Choroid plexus epithelial cell (primary cell): ENCODE measurements around the gene PCP2.

ENCODE experiments used
- DNase-seq: peaks from one replicate; pipeline ENCODE4 v3.0.0-alpha.2; 2010; ENCODE audit warnings: low read depth
- H3K4me3 ChIP-seq: 2 replicates; pipeline ENCODE4 v1.5.1; 2011; ENCODE audit warnings: low read depth, mild to moderate bottlenecking, control low read depth, low read length, moderate library complexity
- CTCF ChIP-seq: conservative IDR thresholded peaks from 2 replicates; pipeline ENCODE4 v1.5.1; 2011; ENCODE audit warnings: low read depth, mild to moderate bottlenecking, control low read depth, inconsistent platforms, low read length, moderate library complexity

The PCP2 gene

DNA sequence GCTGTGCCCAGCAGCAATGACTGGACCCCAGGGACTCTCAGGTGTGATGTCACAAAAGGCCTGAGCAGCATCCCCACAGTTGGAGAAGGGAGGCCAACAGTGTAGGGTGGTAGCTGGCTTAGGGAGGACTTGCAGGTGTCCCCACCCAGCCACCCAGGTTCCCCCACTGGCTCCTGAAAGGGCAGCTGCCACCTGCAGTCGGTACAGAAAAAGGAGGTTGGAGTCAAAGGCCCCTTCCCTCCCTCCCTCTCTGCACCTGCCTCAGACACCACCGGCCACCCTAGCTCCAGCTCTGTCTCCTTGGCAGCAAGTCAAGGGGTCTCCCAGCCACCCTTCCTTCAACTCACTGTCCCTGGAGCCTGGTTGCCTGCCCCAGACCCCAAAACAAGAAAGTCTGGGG, at the start of gene PCP2:
PCP2 (minus strand) TSS at position 22 of the 400 bp plus-strand sequence. CDS start 262 bp downstream, outside the sequence.
- no peak for TF ChIP-seq CTCF
- DNase-seq, result no peak
- H3K4me3 ChIP-seq, result no peak within 1 kb of the TSS

- no peak for DNase-seq
- no peak for TF ChIP-seq CTCF
- H3K4me3 ChIP-seq, result peak overlapping the region; percentile 95
Measured at GRCh38 chr19:7682175-7682855, 48.8 kb upstream of the PCP2 start.

DNA sequence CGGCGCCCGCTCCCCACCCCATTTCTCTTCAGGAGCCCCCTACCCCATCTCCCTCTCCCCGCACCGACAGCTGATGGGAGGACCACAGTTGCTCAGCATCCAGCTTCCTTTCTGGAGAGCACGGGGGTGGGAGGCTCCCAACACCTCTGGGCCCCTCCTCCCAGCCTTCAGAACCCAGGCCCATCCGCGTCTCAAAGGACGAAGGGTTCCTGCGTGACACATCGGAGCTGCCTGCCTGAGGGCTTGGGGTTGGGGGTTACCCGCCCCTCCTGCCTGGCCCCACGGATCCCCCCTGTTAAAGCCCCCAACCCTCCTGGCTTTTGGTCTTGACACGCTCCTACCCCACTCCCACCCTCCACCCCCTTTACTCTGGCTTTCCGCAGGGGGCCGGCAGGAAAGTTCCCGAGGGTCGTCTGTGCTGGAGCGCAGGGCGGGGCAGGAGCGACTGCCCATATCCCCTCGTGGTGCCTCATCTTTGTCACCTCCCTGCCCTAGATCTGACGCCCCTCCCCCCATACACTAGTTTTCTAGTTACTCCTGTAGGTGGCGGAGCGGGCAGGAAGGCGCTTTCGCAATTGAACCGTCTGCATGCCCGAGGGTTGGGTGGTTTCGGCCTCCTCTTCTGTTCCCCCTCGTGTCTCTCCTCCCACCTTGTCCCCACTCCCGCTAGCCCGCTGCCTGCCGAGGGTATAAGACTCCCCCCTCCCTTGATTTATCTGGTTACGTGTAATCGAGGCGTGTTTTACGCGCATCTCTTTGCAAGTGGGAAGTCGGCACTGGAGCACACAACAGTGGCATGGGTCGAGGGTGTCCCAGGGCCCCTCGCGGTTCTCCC, 48.0 kb upstream of the PCP2 start:
- peak; percentile 79 for DNase-seq
- H3K4me3 ChIP-seq, result peak overlapping the region; percentile 95
- TF ChIP-seq CTCF, result peak; percentile 78

DNA sequence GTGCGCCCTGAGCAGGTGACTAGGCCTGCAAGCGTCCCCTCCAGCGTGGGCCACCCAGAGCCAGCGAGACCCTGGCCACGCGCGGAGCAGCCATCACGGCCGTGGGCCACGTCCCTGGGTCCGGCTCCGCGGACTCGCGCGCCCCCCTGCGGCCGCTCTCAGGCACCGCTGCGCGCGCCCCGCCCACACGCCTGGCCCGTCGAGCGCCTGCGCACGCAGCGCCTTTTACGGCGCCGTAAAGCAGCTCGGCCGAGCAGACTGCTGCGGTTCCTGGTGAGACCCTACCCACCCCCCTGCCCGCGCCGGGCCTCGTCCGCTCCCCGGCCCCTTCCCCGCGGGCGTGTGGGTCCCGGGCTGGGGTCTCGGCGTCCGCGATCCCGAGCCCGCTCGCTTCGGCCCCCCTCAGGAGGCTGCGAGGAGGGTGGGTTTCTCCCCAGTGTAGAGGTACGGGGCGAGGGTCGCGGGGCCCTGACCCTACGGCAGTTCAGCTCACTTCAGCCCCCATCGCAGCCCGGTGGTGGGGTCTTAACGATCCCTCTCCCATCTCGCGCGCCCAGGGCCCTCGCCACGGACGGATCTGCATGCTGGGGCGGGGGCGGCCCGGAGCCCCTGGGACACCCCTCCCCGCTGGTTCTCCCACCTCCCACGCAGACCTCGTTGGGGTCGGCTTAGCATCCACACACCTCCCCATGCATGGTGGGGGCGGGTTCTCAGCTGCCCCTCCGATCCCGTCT, 47.3 kb upstream of the PCP2 start, which contains the start of gene TRAPPC5:
TRAPPC5 (plus strand) TSS at position 228 of the 734 bp plus-strand sequence. CDS start 1,421 bp downstream, outside the sequence.
- peak within 1 kb of the TSS; percentile 95 for H3K4me3 ChIP-seq
- DNase-seq, result peak; percentile 83
- TF ChIP-seq CTCF, result peak; percentile 47

GRCh38 chr19:7679771-7680605, 46.5 kb upstream of the PCP2 start:
- no peak for DNase-seq
- peak overlapping the region; percentile 34 for H3K4me3 ChIP-seq
- no peak for TF ChIP-seq CTCF
